D721Med (cell line): ENCODE data around the gene PDE1C.

Experiments
- DNase-seq: peaks from one replicate; pipeline ENCODE4 v3.0.0; 2011; ENCODE audit warnings: low spot score; ENCODE audit not compliant: insufficient read length
- FAIRE-seq: peaks from 2 replicates; lab custom pipeline; 2011; peaks lifted over from hg19 to GRCh38; lab: Jason Lieb, UNC
- CTCF ChIP-seq: IDR thresholded peaks from 2 replicates; pipeline ENCODE4 v1.5.1; 2012; ENCODE audit warnings: mild to moderate bottlenecking, control low read depth; ENCODE audit not compliant: insufficient read depth; ENCODE audit errors: missing control alignments

Gene PDE1C

GRCh38 chr7:31856337-31856736 lies 213.9 kb downstream of the PDE1C start:
- no peak for TF ChIP-seq CTCF
- FAIRE-seq = no peak
- no peak for DNase-seq

- no peak for DNase-seq
- no peak for FAIRE-seq
- TF ChIP-seq CTCF = no peak
Observed at GRCh38 chr7:31855530-31855929, 214.7 kb downstream of the PDE1C start.

- no peak for FAIRE-seq
- no peak for TF ChIP-seq CTCF
- no peak for DNase-seq
Observed at GRCh38 chr7:31853380-31853779, 216.8 kb downstream of the PDE1C start.

- no peak for TF ChIP-seq CTCF
- FAIRE-seq = no peak
- DNase-seq = no peak
Observed at GRCh38 chr7:31852462-31852861, 217.7 kb downstream of the PDE1C start.

GRCh38 chr7:31851119-31851518 lies 219.1 kb downstream of the PDE1C start:
- no peak for DNase-seq
- no peak for TF ChIP-seq CTCF
- peak; percentile 58 for FAIRE-seq

- FAIRE-seq (peak; percentile 89), DNase-seq (no peak)
- no peak for TF ChIP-seq CTCF
Observed at GRCh38 chr7:31850601-31851000, 219.6 kb downstream of the PDE1C start.

GRCh38 chr7:31850066-31850465 lies 220.1 kb downstream of the PDE1C start:
- DNase-seq (no peak), FAIRE-seq (peak; percentile 94)
- no peak for TF ChIP-seq CTCF
